Hematopoietic multipotent progenitor cell treated with erythropoietin and hydrocortisone succinate and interleukin-3 and kit ligand, for 6 days (in vitro differentiated cells): Measurements from ENCODE around the gene PAIP2B.
"Not testable (repeated sequence)": the region's sequence is repeated elsewhere in the genome, so short reads cannot be mapped to it uniquely, and the experiment has no call there.

Source experiments
- DNase-seq: peaks from one replicate; pipeline ENCODE4 v3.0.0-alpha.2; 2015

Gene PAIP2B

GRCh38 chr2:71215447-71215846 is 11.5 kb downstream of the PAIP2B start:
- no peak for DNase-seq

DNA sequence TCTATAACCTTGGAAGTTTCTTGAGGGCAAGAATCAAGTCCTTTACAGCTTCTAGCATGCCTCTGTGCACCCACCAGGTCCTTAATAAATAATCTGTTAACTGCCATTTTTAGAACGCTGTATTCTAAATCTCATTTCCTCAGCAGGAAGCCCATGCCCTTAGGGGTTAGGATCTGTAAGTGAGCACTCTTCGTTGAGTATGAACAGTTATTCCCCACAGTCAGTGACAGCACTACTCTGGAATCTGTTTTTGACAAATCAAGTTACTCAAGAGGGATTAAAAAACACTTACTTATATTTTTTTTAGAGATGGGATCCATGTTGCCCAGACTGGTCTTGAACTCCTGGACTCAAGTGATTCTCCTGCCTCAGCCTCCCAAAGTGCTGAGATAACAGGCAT is 14.6 kb downstream of the PAIP2B start:
- no peak for DNase-seq

GRCh38 chr2:71210292-71210691 is 16.6 kb downstream of the PAIP2B start:
- no peak for DNase-seq

DNA sequence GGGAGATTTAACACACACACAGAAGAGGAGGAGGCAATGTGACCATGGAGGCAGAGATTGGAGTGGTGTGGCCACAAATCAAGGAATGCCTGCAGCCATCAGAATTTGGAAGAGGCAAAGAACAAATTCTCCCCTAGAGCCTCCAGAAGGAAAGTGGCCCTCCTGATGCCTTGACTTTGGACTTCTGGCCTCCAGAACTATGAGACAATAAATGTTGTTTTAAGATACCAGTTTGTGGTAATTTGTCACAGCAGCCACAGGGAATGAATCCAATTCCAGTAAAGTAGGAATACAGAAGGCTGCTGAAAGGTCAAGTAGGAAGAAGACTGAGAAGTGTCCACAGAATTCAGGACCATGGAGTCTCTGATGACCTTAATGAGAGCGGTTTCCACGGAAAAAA is 18.1 kb downstream of the PAIP2B start:
- no peak for DNase-seq

DNA sequence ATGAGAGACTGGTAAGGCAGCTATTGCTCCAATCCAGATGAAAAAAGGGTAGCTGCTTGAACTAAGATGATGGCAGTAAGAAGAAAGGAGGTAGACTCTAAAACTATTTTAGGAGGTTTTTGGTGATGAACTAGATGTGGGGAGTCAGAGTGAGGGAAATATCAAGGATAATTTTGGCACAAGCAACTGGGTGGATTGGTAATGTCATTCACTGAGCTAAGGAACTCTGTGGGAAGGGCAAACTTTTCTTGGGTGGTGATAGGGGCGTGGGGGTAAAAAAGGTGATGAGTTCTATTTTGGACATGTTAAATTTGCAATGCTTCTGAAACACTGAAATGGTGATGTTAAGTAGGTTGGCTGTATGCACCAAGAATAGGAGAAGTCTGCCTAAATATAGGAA is 19.3 kb downstream of the PAIP2B start:
- DNase-seq = no peak

DNA sequence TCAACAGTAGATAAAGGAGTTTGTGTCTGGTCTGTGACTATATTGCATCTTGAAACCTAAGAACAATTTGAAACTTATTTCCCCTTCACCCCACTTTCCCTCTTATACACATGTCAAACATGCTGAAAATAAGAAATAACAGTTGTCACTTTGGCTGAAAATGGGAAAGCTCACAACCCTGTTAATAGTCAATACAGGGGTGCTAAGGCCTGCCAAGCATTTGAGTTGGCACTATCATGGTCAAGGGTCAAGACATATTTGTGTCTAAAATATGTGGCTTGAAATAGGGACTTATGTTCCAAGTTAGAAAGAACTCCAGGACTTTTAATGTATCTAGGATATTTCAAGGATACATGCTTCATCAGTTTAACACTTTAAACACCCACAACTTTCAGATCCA is 20.6 kb downstream of the PAIP2B start:
- no peak for DNase-seq

GRCh38 chr2:71191570-71191943 is 35.3 kb downstream of the PAIP2B start:
- DNase-seq = no peak

- DNase-seq = peak; percentile 25
Measured at GRCh38 chr2:71190656-71191569, 36.0 kb downstream of the PAIP2B start.

DNA sequence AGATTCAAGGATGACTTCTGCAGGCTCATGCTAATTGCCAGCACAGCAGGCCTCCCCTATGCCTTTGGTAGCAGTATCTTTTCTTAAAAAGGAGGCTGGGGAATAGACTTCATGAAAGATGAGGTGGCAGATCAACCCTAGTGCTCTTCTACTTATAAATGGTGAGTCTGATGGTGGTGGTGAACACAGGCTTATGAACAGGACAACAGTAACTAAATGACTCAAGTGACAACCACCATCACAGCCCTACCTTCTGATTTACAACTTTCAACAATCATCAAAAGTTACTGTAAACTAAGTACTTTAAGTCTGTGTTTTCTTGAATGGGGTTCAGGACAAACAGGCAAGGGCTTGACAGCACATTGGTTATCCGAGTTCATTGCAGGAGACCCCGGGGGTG is 39.3 kb downstream of the PAIP2B start:
- no peak for DNase-seq

DNA sequence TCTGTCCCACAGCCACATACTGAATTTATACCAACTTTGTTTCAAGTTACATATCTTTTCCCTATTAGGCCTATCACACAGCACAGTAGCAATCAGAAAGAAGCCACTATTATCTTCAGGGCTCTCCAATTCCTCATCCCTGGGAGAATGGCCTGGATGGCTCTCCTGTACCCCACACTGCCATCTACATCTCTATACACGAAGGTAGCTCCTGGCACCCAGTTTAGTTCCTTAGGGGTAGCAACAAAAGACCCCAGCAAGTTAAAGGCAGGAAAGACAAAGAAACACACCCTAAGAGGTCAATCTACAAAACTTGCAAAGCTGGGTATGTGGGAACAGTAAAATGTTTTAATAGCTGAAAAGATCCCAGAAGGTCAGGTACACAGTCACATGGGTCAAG is 39.9 kb downstream of the PAIP2B start:
- DNase-seq = no peak

- not testable (repeated sequence) for DNase-seq
Measured at GRCh38 chr2:71183306-71184115, 43.4 kb downstream of the PAIP2B start.

- DNase-seq = no peak
Measured at GRCh38 chr2:71181316-71181715, 45.6 kb downstream of the PAIP2B start.

GRCh38 chr2:71178836-71179235 is 48.1 kb downstream of the PAIP2B start:
- not testable (repeated sequence) for DNase-seq

- no peak for DNase-seq
Measured at GRCh38 chr2:71174207-71174606, 52.7 kb downstream of the PAIP2B start.

DNA sequence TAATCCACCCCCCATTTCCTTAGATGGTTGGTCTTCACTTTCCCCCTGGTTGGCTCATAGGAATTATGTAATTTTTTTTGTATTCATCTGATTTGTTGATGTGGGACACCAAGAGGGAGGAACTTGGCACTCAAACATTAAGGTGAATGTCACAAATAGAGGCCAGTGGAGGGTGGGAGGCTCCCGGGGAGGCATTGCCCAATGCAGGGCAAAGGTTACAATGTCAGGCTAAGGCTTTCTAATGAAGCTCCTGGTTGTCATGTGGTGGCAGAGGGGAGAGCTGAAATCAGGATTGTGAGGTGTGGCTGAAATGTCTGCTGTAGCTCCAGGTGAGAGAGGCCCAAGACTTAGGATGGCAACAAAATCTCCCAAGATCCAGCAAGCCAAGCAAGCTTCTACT is 53.8 kb downstream of the PAIP2B start:
- DNase-seq = no peak

GRCh38 chr2:71166812-71167211 is 60.1 kb downstream of the PAIP2B start:
- no peak for DNase-seq

DNA sequence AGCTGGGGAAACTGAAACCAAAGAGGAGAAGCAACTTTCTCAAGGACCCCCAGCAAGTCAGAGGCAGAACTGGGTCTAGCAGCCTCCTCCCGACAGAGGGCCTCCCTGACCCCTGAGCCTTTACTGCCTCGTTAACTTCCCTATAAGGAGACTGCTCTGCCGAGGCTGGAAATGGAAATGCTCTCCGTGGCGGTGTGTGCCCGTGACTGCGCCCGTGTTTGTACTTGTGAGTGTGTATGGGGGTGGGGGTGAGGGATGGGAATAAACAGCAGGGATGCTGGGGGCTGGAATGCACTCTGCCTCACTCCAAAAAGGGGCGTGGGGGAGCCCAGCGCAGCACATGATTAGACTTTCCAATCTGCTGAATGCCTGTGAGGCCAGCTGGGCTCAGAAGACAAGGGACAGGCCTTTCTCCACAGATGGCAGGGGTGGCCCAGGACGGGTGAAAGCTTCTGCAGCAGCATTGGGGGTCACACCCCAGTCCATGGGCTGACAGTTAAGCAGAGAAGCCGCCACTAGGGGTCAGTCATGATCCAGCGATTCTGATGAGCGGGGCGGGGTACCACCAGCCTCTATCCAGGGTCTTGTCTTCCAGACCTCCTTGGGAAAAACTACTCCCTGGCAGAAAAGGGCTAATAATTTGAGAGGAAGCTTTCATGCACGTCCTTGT is 69.6 kb downstream of the PAIP2B start:
- DNase-seq = peak; percentile 84

DNA sequence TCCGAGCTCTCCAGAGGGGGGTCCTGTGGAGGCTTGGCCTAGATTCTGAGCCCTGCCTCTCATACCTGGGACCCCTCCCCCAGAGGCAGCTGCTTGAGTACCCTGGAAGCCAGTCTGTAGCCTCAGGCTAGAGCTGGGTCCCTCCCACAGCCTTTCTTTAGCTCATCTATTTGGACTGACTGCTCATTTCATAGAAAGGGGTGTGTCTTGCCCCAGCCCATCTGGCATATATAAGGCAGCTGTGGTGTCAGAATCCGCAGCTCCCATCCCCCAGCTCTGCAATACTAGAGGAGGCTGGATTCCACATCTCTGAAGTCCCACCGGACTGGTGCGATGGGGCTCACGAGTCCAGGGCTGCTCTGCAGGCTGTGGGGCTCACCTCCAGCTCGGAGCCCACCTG is 70.3 kb downstream of the PAIP2B start:
- no peak for DNase-seq

DNA sequence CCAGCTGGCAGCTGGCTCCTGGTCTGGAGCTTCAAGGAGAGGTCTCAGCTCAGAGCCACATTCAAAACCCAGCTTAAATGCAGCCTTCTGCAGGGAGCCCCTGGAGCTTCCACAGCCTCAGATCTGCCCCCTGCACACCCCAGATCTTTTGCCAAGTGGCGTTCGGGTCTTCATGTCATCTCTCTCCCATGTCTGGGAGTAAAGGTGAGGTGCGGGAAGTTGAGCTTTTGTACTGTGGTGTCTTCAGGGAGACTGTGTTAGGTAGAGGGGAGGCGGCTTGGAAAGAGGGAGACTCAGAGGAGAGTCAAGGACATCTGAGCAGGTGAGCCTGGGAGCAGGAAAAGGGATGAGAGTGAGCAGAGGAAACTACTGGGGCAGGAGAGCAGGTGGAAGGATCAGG is 71.1 kb downstream of the PAIP2B start:
- DNase-seq = no peak

DNA sequence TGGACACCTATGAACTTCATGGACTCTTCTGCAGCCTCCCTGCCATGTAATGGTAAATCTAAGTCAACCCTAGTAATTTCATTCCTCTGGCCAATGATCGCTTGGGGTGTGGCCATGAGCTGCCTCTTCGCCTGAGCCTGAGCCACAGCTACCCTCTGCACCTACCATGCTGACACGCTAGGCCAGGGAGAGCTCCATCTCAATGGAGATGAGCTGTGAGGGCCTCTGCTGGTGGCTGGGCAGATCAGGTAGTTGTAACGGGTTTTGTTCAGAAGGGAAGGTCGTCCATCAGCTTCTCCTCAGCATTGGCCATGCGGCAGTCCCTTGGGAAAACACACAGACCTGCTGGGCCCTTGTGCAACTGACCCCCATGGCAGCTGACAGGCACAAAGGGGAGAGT is 72.1 kb downstream of the PAIP2B start:
- peak; percentile 53 for DNase-seq

DNA sequence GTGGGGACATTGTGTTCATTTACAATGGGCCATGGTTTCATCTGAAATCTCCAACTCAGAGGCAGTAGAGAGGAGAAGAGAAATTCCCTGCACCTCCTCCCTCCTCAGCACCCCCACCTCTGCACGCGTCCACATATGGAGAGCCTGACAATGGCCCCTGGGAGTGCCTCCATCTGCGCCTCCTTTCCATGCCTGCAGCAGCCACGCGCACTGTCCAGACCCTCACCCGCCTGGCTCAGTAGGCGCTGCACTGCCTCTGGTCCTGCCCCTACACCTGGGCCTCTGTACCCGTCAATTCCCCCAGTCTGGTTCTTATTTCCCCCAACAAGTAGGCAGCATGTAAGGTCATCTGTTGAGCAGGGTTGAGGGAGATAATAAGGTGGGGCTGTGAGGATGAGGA is 72.6 kb downstream of the PAIP2B start:
- no peak for DNase-seq

- DNase-seq = no peak
Measured at GRCh38 chr2:71153585-71154224, 73.2 kb downstream of the PAIP2B start.

DNA sequence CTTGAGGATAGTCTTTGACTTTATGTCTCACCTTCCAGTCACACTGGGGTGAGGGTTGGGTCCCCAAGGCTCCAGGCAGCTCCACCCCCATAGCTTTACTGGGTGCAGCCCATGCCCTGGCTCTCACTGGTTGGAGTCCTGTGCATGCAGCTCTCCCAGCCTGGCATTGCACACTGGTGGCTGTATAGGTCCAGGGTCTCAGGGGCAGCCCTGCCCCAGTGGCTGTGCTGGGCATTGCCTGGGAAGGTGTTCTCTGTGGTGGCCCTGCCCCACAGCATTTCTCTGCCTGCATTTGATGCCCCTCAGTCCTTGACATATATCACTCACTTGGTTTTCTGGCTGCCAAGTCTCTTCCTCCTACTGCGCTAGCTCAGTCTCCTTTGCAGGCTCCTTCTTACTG is 75.3 kb downstream of the PAIP2B start:
- DNase-seq = no peak
